Natural killer cell (primary cell): Measurements from ENCODE around the gene KLK7. TPM values are rescaled to one million over a fixed set of nuclear protein-coding genes. Genes with fewer than 3 reads are reported as not detected.
"Not testable (repeated sequence)": the region's sequence is repeated elsewhere in the genome, so short reads cannot be mapped to it uniquely, and the experiment has no call there.

ENCODE experiments used
- ATAC-seq, 3 donors: fragments of 150-1000 bp in 2 of 3; fragments of 200-7000 bp in 1 of 3; cut with Tn5 transposase; 1 replicate in 1 of 3; 2 replicates in 2 of 3; pipeline ENCODE4 v1.10.0; 2021; ENCODE audit warnings: mild to moderate bottlenecking in 2 of 3, moderate library complexity in 2 of 3
- DNase-seq, 2 donors: peaks; one replicate each; pipeline versions ENCODE4 v3.0.0 to v3.0.0-alpha.2; 2013 to 2021; ENCODE audit warnings: mixed read lengths in 1 of 2
- H3K27ac ChIP-seq: one replicate; pipeline ENCODE4 v1.5.1; 2013; ENCODE audit warnings: mild to moderate bottlenecking, low read length
- H3K27me3 ChIP-seq: one replicate; pipeline ENCODE4 v1.6.1; 2013; ENCODE audit warnings: low read length; ENCODE audit not compliant: control insufficient read depth, insufficient read depth
- H3K36me3 ChIP-seq: one replicate; pipeline ENCODE4 v1.6.1; 2013; ENCODE audit warnings: low read length; ENCODE audit not compliant: control insufficient read depth, insufficient read depth
- H3K4me1 ChIP-seq: one replicate; pipeline ENCODE4 v1.6.1; 2013; ENCODE audit warnings: low read length; ENCODE audit not compliant: control insufficient read depth, insufficient read depth
- H3K4me3 ChIP-seq: one replicate; pipeline ENCODE4 v1.5.1; 2013; ENCODE audit warnings: low read length
- H3K9me3 ChIP-seq: one replicate; pipeline ENCODE4 v1.6.1; 2013; ENCODE audit warnings: low read length; ENCODE audit not compliant: control insufficient read depth, insufficient read depth
- H3K27ac Mint-ChIP-seq, 2 donors: one replicate each; pipeline ENCODE4 v1.8.0; 2022; ENCODE audit warnings: mild to moderate bottlenecking in 2 of 2, mixed read lengths in 2 of 2, moderate library complexity in 1 of 2
- H3K27me3 Mint-ChIP-seq, 2 donors: one replicate each; pipeline ENCODE4 v1.8.0; 2022; ENCODE audit warnings: low read depth in 2 of 2, mixed read lengths in 2 of 2
- H3K36me3 Mint-ChIP-seq: one replicate; pipeline ENCODE4 v1.8.0; 2022; ENCODE audit warnings: mixed read lengths
- H3K4me1 Mint-ChIP-seq, 2 donors: one replicate each; pipeline ENCODE4 v1.8.0; 2022; ENCODE audit warnings: mixed read lengths in 2 of 2
- H3K4me3 Mint-ChIP-seq: one replicate; pipeline ENCODE4 v1.8.0; 2022; ENCODE audit warnings: mild to moderate bottlenecking, moderate library complexity, mixed read lengths
- H3K9me3 Mint-ChIP-seq, 2 donors: one replicate each; pipeline ENCODE4 v1.8.0; 2022; ENCODE audit warnings: mixed read lengths in 2 of 2
- WGBS: methylation state at CpG from one replicate; pipeline ENCODE4 v1.1.7; 2013; ENCODE audit warnings: missing lambda C conversion rate; ENCODE audit not compliant: insufficient coverage; 5-methylcytosine and 5-hydroxymethylcytosine counted together
- intact Hi-C: fragments of 100-400 bp; cut with micrococcal nuclease; formaldehyde crosslinking; loops from one replicate; pipeline ENCODE4 v1.14.2; 2022
- total RNA-seq, 4 donors: library from RNA; stranded (reverse); fragments of 120-200 nt in 1 of 4; gene quantifications; one replicate each; pipeline versions ENCODE4 v1.2.3 to v1.2.4, GENCODE V29; 2013 to 2022
- TF ChIP-seq, protein P1 (sequence below): fragments of 200-600 bp; IDR thresholded peaks from one replicate; pipeline ENCODE4 v1.8.0; 2022; ENCODE audit warnings: antibody characterized with exemption

KLK7 gene
- total RNA-seq, 3 donors from 2014 or later (not counting 1 experiment from before 2014, with no cell fraction given) = not detected

DNA sequence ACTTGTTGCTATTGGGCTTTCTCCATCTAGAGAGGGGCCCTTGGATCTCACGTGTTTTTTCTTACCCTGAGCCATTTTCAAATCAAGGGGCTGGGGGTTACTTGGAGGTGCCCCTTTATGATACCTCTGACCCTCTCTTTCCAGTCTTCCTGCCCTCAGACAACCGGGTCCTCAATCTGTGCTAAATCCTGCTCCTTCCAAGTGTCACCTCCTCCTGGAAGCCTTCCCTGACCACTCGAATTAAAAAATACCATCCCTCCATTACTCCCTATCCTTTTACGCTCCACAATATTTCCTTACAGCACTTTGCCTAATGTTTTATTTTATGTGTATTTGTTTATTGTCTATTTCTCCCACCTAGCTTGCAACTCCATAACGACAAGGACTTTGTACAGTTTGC lies 14.3 kb upstream of the KLK7 start:
- 56% methylated on average over 2 of the region's 5 CpGs for WGBS
- H3K9me3 Mint-ChIP-seq = no peaks in the 10 kb centered on the region
- intact Hi-C loops = no loop called here

DNA sequence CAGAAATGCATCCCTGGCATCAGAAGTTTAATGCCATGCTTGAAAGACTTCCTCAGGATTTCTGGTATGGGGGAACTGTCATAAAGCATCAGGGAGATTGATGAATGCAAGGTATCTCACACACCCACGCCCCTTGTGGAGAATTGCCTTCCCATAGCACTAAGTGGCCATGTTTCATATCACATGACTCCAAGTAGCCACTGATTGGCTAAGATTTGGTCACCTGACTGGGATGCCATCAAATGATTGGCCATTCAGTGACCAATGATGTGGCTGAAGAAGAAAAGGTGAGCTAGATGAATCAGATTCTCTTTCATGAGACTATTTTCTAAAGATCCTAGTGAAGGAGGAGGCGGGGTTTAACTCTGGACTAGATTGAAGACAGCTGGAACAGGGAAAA lies 10.4 kb upstream of the KLK7 start:
- no peak for DNase-seq
- Mint-ChIP-seq H3K36me3 (no peaks in the 10 kb centered on the region), H3K4me3 (no peak overlapping the region), H3K9me3 (no peaks in the 10 kb centered on the region), H3K4me1 (no peaks in the 10 kb centered on the region), H3K27ac (no peak overlapping the region), H3K27me3 (peaks cover 18 to 32% of the 10 kb centered on the region in 2 donors)
- Histone ChIP-seq H3K36me3 (no peaks in the 10 kb centered on the region), H3K27ac (no peak overlapping the region), H3K27me3 (no peaks in the 10 kb centered on the region), H3K4me3 (no peak overlapping the region), H3K4me1 (no peaks in the 10 kb centered on the region), H3K9me3 (no peaks in the 10 kb centered on the region)
- 79% methylated on average over 2 of the region's 2 CpGs for WGBS
- intact Hi-C loops = no loop called here
- TF ChIP-seq, protein P1, sequence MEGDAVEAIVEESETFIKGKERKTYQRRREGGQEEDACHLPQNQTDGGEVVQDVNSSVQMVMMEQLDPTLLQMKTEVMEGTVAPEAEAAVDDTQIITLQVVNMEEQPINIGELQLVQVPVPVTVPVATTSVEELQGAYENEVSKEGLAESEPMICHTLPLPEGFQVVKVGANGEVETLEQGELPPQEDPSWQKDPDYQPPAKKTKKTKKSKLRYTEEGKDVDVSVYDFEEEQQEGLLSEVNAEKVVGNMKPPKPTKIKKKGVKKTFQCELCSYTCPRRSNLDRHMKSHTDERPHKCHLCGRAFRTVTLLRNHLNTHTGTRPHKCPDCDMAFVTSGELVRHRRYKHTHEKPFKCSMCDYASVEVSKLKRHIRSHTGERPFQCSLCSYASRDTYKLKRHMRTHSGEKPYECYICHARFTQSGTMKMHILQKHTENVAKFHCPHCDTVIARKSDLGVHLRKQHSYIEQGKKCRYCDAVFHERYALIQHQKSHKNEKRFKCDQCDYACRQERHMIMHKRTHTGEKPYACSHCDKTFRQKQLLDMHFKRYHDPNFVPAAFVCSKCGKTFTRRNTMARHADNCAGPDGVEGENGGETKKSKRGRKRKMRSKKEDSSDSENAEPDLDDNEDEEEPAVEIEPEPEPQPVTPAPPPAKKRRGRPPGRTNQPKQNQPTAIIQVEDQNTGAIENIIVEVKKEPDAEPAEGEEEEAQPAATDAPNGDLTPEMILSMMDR = no peak
- no peak for ATAC-seq

More for the DNA sequence above, 14.3 kb upstream of the KLK7 start:
- Mint-ChIP-seq H3K36me3 (no peaks in the 10 kb centered on the region), H3K4me1 (peaks cover 0 to 6% of the 10 kb centered on the region in 2 donors), H3K27me3 (peaks cover 27 to 37% of the 10 kb centered on the region in 2 donors), H3K4me3 (no peak overlapping the region), H3K27ac (no peak overlapping the region)
- no peaks in the 10 kb centered on the region for H3K4me1 ChIP-seq
- no peak overlapping the region for H3K27ac ChIP-seq
- TF ChIP-seq, protein P1 = no peak
- H3K36me3 ChIP-seq = no peaks in the 10 kb centered on the region
- H3K27me3 ChIP-seq = peaks cover 5% of the 10 kb centered on the region
- ATAC-seq = no peak
- no peak overlapping the region for H3K4me3 ChIP-seq
- no peaks in the 10 kb centered on the region for H3K9me3 ChIP-seq
- DNase-seq = no peak

DNA sequence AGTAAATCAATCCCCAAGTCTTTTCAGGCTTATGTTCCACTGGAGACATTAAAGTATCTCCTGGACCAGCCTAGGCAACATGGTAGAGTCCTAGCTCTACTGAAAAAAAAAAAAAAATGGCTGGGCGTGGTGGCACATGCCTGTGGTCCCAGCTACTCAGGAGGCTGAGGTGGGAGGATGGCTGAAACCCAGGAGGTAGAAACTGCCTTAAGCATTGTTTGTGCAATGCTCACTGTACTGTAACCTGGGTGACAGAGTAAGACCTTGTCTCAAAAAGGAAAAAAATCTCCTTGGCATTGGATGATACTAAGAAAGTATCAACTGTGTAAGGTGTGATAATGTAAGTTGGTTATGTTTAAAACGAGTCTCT lies 8.9 kb upstream of the KLK7 start:
- Mint-ChIP-seq H3K9me3 (no peaks in the 10 kb centered on the region), H3K27ac (no peak overlapping the region), H3K27me3 (peaks cover 15 to 30% of the 10 kb centered on the region in 2 donors), H3K4me3 (no peak overlapping the region), H3K36me3 (no peaks in the 10 kb centered on the region), H3K4me1 (no peaks in the 10 kb centered on the region)
- Histone ChIP-seq H3K9me3 (no peaks in the 10 kb centered on the region), H3K4me1 (no peaks in the 10 kb centered on the region), H3K27ac (no peak overlapping the region), H3K27me3 (no peaks in the 10 kb centered on the region), H3K36me3 (no peaks in the 10 kb centered on the region), H3K4me3 (no peak overlapping the region)
- no peak for DNase-seq
- WGBS = 77% methylated on average over 2 of the region's 2 CpGs
- no peak for ATAC-seq
- TF ChIP-seq, protein P1 = no peak
- intact Hi-C loops = no loop called here

DNA sequence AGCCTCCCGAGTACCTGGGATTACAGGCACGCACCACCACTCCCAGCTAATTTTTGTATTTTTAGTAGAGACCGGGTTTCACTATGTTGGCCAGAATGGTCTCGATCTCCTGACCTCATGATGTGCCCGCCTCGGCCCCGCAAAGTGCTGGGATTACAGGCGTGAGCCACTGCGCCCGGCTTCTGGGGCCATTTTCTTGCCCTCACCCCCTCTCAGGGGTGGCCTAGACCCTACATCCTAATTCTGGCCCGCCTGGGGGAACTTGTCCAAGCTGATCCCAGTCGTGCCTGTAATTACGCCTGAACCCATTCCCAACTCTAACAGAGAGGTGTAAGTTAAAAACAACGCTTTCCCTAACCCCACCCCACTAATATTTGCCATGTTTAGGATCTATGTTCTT lies 699 bp upstream of the KLK7 start:
- H3K27ac ChIP-seq, H3K4me3 ChIP-seq, H3K27ac Mint-ChIP-seq, H3K4me1 ChIP-seq, DNase-seq, H3K4me3 Mint-ChIP-seq, H3K36me3 Mint-ChIP-seq, H3K27me3 ChIP-seq, H3K9me3 ChIP-seq, H3K9me3 Mint-ChIP-seq, H3K36me3 ChIP-seq, ATAC-seq, intact Hi-C loops, H3K4me1 Mint-ChIP-seq: not testable (repeated sequence)
- WGBS = 82% methylated on average over 11 of the region's 14 CpGs
- peaks cover 21 to 43% of the 10 kb centered on the region in 2 donors for H3K27me3 Mint-ChIP-seq
